Stimulated activated naive CD4-positive, alpha-beta T cell treated with Interleukin-2 at 50 U/mL for 16 hours (primary cell): ENCODE data around the gene FBXO44.
"Not testable (repeated sequence)": the region's sequence is repeated elsewhere in the genome, so short reads cannot be mapped to it uniquely, and the experiment has no call there.

Experiments
- DNase-seq: peaks from one replicate; lab custom pipeline; 2025; lab: John Stamatoyannopoulos, UW

FBXO44 gene, protein sequence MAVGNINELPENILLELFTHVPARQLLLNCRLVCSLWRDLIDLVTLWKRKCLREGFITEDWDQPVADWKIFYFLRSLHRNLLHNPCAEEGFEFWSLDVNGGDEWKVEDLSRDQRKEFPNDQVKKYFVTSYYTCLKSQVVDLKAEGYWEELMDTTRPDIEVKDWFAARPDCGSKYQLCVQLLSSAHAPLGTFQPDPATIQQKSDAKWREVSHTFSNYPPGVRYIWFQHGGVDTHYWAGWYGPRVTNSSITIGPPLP

DNA sequence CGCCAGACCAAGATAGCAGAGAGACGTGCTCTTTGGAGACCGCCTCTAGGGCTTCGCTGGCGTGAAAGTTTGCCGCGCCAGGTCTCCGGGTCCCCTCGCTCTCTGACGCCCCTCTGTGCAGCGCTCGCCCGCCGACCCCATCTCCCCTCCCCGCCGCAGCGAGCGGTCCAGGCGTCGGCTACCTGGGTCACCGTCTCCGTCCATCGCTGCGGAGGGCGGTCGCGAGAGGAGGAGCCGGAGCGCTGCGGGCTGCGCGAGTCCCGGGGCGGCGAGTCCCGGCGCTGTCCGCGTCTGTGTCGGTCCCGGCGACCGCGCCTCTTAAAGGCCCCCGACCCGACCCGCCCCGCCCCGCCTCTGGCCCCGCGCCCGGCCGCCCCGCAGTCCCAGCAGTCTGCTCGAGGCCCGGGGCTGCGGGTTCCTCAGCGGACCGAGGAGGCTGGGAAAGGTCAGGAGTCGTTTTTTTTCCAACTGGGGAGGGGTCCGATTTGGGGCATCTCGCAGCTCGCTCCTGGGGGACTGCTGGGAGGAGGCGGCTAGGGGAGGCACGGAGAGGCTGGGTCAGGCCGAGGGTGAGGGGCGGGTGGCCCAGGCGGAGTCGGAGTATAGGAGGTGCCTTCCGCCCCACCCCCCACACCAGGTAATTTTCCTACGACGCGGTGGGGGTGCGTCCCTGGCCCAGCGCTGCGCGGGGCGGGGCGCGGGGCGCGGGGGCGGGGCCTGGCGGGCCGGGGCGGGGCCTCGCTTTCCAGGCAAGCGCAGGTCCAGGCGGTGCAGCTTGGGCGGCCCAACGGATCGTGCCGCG, at the start of gene FBXO44, which contains the start of gene FBXO2:
Gene FBXO44, plus strand, starts transcription at position 741 of the 802 bp plus-strand sequence. CDS start 959 bp downstream, outside the sequence.
Gene FBXO2, minus strand, starts transcription at position 293 of the 802 bp plus-strand sequence. Its CDS starts 89 bp downstream, at position 204.
- peak; percentile 40 for DNase-seq

DNA sequence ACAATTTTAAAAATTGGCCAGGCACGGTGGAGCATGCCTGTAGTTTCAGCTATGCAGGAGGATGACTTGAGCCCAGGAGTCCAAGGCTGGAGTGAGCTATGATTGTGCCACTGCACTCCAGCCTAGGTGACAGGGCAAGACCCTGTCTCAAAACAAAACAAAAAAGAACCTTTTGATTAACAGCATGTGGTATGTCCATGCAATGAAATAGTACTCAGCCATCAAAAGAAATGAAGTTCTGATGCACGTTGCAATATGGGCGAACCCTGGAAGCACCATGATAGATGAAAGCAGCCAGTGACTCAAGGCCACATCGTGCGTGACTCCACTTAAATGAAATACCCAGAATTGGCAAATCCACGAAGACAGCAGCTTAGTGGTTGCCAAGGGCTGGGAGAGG, 47.9 kb upstream of the FBXO44 start:
- no peak for DNase-seq

DNA sequence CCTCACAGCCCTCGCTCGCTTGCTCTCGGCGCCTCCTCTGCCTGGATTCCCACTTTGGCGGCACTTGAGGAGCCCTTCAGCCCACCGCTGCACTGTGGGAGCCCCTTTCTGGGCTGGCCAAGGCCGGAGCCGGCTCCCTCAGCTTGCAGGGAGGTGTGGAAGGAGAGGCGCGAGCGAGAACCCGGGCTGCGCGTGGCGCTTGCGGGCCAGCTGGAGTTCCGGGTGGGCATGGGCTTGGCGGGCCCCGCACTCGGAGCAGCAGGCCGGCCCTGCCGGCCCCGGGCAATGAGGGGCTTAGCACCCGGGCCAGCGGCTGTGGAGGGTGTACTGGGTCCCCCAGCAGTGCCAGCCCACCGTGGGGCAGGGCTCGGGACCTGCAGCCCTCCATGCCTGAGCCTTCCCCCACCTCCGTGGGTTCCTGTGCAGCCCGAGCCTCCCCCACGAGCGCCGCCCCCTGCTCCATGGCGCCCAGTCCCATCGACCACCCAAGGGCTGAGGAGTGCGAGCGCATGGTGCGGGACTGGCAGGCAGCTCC, 46.0 kb upstream of the FBXO44 start:
- DNase-seq, result not testable (repeated sequence)

DNA sequence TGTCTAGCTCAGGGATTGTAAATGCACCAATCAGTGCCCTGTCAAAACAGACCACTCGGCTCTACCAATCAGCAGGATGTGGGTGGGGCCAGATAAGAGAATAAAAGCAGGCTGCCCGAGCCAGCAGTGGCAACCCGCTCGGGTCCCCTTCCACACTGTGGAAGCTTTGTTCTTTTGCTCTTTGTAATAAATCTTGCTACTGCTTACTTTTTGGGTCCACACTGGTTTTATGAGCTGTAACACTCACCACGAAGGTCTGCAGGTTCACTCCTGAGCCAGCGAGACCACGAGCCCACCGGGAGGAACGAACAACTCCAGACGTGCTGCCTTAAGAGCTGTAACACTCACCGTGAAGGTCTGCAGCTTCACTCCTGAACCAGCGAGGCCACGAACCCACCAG, 45.3 kb upstream of the FBXO44 start:
- not testable (repeated sequence) for DNase-seq

DNA sequence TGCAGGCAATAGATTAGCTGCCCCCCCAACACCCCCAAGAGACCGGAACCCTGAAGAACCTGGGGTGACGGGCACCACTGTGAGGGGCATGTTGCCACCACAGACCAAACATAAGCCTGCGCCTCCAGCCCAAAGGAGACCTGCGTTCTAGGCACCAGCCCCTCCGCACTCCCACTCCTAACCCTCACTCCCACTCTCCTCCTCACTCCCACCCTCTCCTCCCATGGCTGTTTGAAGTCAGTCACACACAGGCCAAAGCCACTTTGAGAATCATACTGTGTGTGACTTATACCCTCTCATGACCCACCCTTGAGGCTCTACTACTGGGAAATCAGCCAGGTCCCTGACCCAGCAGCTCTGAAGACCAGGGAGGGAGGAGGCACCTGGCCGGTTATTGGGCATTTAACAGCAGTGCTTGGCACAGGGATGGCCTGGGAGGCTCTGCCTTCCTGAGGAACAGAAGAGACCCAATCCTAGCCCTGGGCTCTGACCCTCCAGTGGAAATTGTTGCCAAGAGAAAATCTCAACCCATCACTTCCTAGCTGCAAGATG, 44.0 kb upstream of the FBXO44 start:
- no peak for DNase-seq

DNA sequence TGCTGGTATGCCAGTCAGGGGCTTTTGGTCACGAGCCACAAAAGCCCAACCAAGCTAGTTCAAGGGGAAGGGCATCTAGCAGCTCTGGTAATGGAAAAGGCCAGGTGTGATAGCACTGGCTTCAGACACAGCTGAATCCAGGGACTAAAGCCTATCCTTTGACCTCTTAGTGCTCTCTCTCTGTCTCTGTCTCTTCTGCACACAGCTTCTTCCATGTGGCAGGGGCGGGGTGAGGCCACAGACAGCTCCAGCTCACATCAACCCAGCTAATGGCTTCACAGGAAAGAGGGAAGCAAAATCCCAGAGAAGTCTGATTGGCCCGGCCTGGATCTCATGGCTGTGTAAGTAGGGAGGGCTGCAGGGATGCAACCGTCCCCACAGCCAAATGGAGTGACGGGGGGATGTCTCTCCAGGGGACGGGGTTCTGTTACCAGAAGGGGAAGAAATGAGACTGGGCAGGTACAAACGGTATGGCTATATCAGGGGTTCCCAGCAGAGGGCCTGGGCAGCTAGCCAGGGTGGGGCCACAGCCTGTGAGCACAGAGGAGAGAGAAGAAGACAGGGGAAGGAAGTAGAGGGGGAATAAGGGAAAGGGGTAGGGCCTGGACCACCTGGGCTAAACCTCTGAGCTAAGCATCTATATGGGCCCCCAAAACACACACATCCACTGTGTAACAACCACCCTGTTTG, 42.9 kb upstream of the FBXO44 start:
- no peak for DNase-seq

DNA sequence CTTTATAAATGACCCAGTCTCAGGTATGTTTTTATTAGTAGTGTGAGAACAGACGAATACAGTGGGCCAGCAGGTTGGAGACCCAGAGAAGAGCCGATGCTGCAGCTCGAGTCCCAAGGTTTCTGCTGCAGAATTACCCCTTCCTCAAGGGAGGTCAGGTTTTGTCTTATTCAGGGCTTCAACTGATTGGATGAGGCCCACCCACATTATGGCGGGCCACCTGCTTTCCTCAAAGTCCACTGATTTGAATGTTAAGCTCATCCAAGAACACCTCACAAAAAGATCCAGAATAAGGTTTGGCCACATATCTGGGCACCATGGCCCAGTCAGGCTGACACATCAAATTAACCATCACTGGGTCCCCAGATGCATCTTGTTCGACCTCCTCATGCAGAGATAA, 41.3 kb upstream of the FBXO44 start:
- DNase-seq, result no peak

DNA sequence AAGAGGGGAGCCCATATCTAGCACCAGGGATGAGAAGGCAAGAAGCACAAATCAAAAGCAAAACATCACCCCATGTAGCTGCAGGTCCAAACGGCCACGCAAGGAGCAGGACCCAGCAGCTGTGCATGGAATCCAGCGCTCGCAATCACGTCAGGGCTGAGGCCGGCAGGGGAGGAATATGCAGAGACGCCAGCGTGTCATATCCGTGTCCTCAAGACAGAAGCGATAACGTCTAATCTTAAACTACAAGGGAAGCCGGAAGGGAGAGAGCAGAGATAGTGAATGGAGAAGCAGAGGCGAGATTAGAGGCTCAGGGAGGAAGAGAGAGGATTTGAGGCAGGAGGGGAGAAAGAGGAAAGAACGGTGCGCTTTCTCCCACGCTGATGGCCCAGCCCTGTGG, 39.6 kb upstream of the FBXO44 start:
- DNase-seq, result no peak

DNA sequence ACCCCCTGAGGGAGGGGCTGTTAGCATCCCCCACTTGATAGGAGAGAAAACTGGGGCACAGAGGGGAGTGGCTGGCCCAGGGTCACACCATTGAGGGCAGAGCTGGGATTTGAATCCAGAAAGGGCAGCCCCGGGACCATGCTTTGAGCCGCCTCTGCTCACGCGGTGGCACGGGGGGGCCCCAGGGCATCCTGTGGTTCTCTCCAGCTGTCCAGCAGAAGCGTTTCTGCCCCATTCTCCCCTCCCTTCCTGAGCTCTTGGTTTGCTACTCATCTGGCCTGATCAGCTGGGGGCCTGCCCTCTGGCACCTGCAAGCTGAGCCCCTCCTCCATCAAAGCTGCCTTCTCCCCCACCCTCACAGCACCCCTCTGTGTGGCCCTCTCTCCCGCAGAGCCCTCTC, 37.9 kb upstream of the FBXO44 start:
- DNase-seq, result no peak

DNA sequence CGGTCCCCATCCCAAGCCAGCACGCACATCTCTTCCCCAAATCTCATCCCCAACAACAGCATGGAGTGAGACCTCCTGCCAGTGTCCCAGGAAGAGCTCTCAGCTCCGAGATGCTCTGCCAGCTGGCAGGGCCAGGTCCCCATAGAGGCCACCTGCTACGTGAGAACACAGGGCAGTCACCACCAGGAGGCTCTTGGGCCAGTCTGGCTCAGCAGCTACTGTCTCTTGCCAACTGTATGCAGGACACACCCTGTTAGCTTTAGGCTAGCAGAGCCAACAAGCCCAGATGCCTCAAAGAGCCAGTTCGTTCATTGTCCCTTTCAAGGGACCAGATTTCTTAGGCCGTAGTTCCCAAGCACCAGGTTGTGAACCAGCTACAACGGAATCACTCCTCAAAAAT, 37.4 kb upstream of the FBXO44 start:
- no peak for DNase-seq

DNA sequence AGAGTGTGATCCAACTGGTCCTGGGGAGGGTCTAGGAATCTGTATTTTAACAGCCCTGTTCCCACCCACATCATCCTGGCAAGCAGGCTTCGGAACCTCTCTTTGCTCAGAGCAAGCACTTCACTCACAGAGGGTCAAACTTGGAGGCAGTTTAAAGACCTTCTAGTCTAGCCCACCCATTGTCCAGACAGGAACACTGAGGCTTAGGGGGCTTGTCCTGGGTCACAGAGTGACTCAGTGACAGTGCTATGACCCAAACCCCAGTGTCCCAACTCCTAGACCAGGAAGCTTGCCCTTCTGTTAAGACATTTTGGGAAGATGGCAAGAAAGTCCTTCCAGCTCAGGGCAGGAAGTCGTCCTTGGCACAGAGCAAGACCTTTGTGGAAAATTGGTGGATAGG, 36.9 kb upstream of the FBXO44 start:
- DNase-seq, result no peak

DNA sequence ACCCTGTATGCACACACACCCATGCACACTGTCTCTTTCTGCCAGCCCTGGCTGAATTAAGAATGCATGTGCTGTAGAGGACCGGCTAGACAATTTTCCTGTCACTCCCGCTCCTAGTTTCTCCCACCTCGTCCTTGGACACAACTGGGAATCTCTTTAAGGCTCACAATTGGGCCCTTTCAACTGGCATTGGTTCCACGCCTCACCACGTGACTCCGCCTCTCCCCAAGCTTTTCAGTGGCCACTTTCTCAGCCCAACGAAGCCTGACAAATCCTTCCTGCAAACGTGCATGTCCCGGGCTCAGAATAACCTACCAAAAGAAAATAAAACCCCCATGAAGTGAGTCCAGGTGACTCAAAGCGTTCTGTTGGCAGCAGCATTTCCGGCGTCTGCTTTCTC, 34.3 kb upstream of the FBXO44 start:
- DNase-seq, result no peak

DNA sequence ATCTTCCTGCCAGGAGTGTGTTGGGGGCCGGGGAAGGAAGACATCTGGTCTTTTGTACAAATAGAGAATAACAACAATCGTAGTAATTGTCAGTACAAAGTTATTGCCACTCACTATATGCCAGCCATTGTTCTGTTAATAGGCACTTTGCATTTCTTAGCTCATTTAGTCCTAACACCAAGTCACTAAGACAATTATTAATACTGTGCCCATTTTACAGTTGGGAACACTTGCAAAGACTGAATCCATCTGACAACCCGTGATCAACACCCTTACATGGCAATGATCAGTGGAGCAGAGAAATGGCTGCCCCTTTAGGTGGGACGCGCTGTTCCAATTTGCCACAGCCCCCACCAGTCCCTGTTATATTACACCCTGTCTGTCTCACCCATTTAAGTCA, 33.8 kb upstream of the FBXO44 start:
- no peak for DNase-seq

DNA sequence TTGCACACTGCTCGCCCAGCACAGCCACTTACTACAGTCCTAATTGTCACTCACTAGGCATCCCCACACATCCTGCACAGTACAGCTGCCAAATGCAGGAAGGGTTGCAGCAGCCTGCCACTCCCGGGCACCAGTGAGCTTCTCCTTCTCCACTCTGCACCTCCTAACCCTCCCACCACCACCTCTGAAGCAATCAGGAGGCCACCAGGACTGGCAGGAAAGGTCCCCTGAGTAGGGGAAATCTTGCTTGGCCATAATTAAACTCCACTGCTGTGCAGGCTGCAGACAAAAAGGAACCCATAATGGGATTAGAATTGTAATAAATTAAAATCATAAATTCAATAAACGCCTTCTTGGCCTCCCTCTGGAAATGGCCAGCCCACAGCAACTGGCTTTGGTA, 32.3 kb upstream of the FBXO44 start:
- DNase-seq, result no peak

DNA sequence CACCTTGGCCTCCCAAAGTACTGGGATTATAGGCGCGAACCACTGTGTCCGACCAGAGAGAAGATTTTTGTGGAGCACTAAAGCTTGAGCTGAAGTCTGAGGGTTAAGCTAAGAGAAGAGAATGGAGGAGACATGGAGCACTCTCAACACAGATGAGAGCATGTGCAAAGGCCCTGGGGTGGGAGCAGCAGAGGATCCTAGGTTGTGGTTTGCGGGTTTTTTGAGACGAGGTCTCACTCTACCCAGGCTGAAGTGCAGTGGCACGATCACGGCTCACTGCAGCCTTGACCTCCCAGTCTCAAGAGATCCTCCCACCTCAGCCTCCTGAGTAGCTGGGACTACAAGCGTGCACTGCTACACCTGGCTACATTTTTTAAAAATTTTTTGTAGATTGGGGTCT, 31.0 kb upstream of the FBXO44 start:
- DNase-seq, result no peak

DNA sequence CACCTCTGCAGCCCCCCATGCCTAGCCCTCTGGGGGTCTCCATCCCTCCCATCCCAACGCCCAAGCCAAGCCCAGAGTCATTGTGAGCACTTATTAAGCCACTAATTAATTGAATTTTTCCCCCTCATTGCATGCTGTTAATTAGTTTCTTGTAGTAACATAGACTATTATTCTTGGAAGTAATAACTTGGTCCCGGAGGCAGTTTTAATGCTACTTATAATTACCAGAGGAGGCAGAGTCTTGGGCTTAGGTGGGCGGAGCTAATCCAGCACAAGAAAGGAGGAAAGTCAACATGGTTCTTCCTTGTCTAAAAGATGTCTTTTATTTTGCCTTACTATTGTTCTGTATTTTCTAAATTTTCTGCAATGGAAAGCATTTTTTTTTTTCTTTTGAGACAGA, 28.1 kb upstream of the FBXO44 start:
- DNase-seq, result no peak

DNA sequence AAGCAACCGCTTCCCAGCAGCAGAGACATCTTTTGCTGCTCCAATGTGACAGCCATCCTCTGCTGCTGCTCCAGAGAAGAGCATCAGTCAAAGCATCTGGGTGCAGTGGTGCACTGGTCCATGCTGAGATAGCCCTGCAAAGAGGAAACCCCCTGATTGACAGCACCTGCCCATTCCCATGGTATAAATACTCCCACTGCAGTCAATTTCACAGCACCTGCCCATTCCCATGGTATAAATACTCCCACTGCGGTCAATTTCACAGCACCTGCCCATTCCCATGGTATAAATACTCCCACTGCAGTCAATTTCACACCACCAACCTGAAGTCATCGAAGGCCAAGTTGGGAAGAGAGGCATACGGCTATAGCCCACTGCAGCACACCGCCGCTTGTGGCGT, 25.9 kb upstream of the FBXO44 start:
- no peak for DNase-seq

DNA sequence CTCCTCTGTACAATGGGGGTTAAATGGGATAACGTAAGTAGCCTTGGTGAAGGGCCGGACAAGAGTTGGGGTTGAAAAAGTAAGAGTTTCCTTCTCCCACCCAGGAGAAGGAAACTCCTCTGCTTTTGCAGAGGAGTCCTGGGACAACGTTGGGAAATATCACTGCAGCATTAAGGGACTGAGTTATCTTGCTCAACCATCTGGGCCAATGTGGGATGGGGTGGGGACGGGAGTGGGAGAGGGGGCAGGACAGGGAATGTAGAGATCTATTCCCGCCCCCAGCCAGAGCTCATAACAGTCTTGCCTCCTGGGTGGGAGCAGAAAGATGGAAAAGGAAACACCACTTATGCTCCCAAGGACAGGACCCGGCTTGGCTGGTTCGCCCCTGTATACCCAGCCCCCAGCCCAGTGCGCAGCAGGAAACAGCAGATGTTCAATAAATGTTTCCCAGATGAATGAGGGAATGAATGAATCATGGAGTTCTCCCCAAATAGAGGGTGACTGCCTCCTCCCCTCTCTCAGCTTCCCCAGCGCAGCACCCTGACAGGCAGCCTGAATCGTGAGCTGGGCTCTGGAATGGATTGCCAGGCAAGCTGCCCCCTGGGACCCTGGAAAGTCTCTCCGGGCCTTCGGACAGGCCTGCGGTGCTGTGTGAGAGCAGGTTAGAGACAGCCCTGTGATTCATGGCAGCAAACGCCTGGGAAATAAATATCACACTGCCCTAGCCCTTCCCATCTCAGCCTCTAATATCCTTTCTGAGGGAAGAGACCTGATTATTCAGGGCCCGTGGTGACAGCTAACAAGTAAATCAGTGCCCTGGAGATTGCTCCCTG, 25.3 kb upstream of the FBXO44 start:
- DNase-seq, result no peak

DNA sequence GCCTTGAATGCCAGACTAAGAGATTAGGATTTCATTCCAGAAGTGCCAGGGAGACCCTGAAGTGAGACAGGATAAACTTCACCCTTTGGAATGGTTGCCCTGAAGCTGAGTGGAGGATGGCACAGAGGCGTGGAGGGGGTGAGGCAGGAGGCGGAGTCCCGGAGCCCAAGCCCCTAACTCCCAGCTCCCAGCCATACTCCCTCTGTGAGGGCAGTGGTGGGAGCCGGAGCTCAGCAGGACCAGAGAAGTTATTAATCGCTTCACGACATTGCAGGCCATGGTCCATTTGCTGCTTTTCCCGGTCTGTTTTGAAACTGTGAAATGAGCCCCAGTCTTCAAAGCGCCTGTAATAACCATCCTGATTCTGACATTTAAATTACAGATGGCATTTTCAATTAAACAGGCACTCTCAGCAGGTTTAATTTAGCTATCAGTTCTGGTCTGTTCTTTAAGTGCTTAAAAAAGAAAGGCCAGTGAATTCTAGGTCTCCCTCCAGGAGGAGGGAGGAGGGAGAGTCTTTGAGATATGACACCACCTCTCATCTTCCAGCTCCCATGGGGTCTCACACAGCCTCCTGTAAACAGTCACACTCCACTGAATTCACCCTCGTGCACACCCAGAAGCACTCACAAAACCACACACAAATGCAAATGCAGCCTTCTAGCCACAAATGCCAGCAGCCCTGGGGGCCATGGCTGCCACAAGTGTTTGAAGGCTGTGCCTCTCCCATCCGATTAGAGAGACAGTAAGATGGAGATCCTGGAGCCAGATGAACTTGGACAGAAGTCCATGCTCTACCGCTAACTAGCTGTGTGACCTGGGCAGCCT, 20.1 kb upstream of the FBXO44 start:
- DNase-seq, result no peak

DNA sequence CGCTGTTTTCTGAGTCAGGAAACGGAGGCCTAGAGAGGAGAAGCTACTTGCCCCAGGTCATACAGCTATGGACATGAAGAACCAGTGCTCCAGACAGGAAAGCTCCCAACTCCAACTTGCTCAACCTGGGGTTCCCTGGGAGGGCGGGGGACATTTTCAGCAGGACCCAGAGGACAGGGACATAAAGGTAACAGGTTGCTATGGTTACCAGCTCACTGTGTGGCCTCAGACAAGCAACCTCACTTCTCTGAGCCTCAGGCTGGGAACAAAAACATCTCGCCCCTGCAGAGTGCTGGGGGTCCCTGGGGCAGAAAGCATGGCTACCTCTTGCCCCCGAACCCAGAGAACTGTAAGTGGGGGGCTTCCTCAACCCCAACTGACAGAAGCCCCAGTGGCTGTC, 16.6 kb upstream of the FBXO44 start:
- DNase-seq, result no peak

DNA sequence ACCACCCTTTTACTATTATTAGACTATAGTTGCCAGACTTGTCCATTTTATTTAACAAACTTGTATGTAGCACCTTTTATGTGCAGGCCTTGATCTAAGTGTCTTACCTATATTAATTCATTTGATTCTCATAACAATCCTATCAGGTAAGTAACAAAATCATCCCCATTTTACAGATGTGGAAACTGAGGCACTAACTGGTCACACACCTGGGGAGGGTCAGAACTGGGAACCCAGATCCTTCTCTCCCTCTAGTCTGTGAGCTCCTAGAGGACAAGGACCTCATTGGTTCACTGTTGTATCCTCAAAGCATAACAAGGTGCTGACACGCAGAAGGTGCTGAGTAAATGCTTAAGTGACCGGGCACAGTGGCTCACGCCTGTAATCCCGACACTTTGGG, 15.3 kb upstream of the FBXO44 start:
- DNase-seq, result no peak
